Inflammatory macrophage (primary cell): ENCODE data around the gene NPIPA1.
A peak's percentile ranks its signal among the peaks of the same experiment; 100 is the strongest.
"Not testable (repeated sequence)": the region's sequence is repeated elsewhere in the genome, so short reads cannot be mapped to it uniquely, and the experiment has no call there.

Experiments used
- DNase-seq, 2 donors: peaks; one replicate each; pipeline ENCODE4 v3.0.0-alpha.2; 2020 to 2022
- total RNA-seq, 18 experiments: gene quantifications; one replicate each; lab custom pipeline; 2026; ENCODE audit warnings: mixed read lengths in 6 of 18, inconsistent platforms in 2 of 18; lab: John Stamatoyannopoulos, UW

NPIPA1 gene
- total RNA-seq, result 1.1 to 5.5 (median 2.7) reads per million in 18 experiments

DNA sequence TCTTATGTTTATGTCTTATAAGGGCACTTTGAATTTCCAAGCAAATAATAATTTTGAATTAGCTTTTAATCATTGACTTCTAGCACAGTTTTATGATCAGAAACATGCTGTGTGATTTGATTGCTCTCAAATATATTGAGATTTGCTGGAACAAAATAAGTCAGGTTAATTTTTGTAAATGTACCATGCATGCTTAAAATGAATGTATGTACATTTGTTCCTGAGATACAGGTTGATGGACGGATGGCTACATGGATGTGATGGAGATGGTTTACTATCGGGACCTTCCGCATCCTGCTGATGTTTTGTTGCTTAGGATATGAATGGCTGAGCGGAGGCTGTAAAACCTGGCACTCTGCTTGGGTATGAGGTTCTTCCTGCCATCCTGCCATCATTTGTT, at the start of gene NPIPA1:
NPIPA1 (plus strand) TSS at position 301 of the 400 bp plus-strand sequence; CDS start at position 301, 0 bp downstream.
- not testable (repeated sequence) for DNase-seq

DNA sequence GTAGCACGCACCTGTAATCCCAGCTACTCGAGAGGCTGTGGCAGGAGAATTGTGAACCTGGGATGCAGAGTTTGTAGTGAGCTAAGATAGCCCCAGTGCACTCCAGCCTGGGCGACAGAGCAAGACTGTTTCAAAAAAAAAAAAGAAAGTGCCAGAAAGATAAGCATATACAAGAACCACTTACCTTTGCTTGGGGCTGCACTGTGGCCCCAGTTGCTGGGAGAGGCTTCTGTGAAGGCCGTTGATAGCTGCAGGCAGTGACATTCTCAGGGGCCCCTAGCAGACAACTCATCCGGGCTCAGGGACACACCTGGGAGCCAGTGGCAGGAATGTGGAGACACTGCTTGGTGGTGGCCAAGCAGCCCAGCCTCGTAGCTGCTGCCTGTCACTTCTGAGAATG, 45.1 kb upstream of the NPIPA1 start:
- DNase-seq, result not testable (repeated sequence)

DNA sequence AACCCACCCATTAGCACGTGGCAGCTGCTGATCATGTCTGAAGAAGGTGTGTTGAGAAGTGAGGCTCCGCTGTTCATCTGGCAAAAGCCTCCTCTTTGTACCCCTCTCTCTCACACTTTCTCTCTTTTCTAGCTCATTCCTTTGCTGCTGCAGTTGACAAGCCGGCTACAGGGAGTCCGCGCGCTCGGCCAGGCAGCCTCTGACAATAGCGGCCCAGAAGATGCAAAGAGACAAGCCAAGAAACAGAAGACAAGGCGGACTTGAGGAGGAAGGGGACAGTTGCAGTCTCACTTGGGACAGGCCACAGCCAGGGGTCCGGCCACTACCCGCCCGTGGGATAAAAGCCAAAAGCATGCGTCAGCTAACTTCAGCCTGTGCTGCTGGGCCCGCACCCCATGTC, 41.9 kb upstream of the NPIPA1 start:
- not testable (repeated sequence) for DNase-seq

DNA sequence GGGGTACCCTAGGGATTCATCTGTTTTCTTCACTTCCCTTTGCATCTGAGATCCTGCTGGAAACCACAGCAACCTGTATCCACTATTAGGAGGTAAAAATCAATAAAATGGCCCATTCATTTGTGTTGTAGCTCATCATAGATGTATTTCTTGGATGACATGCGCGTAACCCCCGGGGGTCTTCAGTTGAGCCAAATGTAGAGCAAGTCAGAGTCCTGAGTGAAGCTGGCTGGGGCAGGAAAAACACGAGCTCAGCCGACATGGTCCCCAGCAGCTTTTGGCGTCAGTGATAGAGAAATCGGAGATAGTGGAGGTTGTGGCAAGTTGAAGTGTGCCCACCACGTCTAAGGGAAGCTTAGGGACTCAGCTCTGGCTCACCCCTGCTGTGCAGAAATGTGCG, 41.2 kb upstream of the NPIPA1 start:
- DNase-seq, result not testable (repeated sequence)

DNA sequence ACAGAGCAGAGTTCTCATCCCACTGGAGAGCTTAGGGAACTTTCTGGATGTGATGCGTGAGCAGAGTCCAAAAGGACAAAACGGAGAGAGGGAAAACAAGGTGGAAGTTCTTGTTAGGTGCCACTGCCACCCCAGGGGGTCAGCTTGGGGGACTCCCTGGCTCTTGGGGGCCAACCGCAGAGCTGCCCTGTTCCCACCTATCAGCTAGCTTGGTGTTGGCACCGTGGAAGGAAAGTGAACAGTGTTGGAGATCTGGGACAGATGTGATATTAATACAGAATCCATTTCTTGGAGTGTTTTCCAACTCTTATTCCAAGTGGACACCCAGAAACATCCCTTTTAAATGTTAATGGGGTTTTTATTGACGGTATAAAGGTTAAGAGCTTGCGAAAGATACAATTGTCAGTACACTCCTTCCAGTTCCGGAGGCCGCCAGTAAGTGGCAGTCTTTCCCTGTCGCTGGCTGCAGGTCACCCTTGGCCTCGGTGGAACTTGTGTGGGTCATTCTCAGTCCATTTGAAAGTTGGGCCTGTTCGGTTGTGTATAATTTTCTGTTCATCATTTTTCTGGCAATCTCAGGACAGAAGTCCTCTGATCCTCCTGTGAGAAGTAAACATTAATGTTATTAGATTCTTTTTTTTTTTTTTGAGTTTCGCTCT, 40.1 kb upstream of the NPIPA1 start:
- DNase-seq, result not testable (repeated sequence)

DNA sequence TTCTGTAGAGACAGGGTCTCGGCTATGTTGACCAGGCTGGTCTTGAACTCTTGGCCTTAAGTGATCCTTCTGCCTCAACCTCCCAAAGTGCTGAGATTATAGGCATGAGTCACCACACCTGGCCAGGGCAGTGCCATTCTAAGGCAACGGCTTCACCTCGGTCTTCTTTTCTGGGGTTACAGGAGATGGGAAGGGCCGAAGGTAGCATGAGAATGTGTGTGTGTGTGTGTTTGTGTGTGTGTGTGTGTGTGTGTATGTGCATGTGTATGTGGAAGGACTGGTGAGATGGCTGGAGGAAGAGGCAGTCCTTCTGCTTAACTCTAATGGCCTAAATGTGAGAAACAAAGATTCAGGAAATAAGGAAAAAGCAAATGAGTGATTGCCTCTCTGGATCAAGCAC, 39.1 kb upstream of the NPIPA1 start:
- DNase-seq, result not testable (repeated sequence)

DNA sequence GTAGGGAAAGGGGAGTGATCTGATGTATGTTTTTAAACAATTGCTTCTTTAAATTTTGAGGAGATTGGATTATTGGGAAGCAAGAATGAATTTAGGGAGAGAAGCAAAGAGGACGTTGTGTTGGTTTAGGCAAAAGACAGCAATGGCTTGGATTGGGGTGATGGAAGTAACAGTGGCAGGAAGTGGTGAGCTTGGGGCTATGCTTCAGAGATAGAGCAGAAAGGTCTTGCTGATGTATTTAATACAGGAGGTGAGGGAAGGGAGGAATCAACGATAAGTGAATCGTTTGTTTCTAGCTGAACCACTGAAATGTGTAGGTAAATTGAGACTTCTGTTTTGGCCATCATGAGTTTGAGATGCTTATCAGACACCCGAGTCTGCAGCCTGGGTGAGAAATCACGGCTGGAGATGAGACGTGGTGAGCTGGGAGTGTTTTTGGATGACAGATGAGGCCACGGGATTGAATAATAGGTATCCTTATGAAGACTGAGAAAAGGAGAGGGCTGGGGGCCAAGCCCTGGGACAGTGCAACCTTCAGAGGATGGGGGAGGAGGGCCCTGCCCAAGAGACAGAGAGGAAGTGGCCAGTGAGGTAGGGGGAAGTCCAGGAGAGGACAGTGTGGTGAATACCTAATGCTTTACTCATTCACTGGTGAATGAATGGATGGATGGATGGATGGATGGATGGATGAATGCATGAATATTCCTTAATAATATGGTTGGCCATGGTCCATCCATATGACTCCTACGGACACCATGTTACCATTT, 33.9 kb upstream of the NPIPA1 start:
- DNase-seq, result not testable (repeated sequence)

DNA sequence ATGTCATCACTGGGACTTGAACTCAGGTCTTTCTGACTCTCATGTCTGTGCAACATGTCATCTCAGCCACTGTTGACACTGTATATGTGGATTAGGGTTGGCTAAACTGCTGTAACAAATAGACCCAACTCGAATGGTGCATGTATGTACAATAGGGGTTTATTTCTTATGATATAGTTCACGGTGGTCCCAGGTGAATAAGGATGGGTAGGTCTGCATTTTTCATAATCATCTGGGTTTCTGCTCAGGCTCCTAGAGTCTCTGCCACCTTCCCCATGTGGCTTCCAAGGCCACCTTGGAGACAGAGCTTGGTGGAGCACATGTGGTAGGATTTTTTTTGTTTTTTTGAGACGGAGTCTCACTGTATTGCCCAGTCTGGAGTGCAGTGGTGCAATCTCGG, 27.5 kb upstream of the NPIPA1 start:
- not testable (repeated sequence) for DNase-seq

DNA sequence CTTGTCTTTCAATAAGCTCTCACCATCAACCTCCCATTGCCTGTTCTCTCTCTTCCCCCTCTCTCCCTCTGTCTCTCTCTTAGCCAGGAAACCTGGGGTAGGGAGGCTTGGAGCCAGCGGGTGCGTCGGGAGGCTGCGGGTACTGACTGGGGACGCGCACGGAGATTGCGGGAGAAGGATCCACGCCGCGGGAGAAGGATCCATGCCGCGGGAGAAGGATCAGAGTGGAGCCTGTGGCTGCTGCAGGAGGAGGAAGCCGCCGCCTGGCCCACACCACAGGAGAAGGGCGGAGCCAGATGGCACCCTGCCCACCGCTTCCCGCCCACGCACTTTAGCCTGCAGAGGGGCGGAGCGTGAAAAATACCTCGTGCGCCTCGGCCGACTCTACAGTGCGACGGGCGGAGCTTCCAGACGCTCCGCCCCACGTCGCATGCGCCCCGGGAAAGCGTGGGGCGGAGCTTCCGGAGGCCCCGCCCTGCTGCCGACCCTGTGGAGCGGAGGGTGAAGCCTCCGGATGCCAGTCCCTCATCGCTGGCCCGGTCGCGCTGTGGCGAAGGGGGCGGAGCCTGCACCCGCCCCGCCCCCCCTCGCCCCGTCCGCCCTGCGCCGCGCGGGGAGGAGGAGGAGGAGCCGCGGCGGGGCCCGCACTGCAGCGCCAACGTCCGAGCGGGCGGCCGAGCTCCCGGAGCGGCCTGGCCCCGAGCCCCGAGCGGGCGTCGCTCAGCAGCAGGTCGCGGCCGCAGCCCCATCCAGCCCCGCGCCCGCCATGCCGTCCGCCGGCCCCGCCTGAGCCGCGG, 26.2 kb upstream of the NPIPA1 start:
- DNase-seq, result not testable (repeated sequence)

DNA sequence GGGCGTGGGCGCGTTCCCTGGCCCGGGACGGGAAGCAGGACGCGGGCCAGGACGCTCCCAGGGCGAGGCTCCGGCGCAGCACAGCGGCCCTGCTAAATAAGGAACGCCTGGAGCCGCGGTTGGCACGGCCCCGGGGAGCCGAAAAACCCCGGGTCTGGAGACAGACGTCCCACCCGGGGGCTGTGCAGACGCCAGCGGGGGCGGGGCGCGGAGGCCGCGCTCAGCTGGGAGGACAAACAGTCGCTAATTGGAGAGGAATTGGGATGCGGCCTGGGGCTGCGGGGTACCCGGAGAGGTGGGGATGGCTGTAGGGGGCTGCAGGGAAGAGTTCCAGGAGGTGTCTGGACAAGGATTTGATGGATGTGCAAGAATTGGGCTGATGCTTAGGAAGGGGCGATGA, 25.3 kb upstream of the NPIPA1 start:
- not testable (repeated sequence) for DNase-seq

DNA sequence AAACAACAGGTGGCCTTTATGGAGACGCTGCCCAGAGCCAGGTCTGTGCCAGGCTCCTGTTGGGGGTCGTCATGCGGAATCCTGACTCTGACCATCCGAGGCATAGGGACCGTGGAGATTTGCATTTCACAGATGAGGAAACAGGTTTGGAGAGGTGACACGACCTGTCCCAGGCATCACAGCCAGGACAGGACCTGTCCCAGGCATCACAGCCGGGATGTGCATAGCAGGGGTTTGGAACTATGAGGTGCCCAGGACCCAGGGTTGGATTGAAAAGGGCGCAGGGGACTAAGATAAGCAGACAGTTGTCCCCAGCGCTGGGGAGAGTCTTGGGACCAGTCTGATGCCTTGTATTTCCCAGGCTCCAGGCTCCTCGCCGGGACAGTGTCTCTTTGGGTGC, 24.7 kb upstream of the NPIPA1 start:
- not testable (repeated sequence) for DNase-seq

DNA sequence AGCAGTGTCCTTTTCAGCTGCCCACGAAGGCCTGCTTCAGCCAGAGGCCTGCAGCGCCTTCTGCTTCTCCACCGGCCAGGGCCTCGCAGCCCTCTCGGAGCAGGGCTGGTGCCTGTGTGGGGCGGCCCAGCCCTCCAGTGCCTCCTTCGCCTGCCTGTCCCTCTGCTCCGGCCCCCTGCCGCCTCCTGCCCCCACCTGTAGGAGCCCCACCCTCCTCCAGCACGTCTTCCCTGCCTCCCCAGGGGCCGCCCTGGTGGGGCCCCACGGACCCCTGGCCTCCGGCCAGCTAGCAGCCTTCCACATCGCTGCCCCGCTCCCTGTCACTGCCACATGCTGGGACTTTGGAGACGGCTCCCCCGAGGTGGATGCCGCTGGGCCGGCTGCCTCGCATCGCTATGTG, 18.7 kb upstream of the NPIPA1 start:
- DNase-seq, result not testable (repeated sequence)

DNA sequence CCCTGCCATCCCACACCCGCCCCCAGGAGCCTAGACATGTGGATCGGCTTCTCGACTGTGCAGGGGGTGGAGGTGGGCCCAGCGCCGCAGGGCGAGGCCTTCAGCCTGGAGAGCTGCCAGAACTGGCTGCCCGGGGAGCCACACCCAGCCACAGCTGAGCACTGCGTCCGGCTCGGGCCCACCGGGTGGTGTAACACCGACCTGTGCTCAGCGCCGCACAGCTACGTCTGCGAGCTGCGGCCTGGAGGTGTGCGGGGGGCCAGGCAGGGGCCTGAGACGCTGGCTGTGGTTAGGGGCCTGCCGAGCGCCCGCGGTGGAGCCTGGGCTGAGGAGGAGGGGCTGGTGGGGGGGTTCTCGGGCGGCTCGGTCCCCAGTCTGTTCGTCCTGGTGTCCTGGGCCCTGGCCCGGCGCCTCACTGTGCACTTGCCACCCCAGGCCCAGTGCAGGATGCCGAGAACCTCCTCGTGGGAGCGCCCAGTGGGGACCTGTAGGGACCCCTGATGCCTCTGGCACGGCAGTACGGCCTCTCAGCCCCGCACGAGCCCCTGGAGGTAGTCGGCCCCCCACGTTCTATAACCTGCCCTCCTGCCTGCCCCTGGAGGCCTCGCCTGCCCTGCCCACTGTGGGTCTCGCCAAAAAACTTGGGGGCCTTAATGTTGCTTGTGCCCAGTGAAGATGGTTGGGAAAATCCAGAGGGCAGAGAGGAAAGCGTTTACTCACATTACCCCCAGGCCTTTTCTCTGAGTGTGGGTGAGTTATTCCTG, 17.2 kb upstream of the NPIPA1 start:
- DNase-seq, result not testable (repeated sequence)

DNA sequence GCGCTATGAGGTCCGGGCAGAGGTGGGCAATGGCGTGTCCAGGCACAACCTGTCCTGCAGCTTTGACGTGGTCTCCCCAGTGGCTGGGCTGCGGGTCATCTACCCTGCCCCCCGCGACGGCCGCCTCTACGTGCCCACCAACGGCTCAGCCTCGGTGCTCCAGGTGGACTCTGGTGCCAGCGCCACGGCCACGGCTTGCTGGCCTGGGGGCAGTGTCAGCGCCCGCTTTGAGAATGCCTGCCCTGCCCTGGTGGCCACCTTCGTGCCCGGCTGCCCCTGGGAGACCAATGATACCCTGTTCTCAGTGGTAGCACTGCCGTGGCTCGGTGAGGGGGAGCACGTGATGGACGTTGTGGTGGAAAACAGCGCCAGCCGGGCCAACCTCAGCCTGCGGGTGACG, 15.0 kb upstream of the NPIPA1 start:
- not testable (repeated sequence) for DNase-seq

DNA sequence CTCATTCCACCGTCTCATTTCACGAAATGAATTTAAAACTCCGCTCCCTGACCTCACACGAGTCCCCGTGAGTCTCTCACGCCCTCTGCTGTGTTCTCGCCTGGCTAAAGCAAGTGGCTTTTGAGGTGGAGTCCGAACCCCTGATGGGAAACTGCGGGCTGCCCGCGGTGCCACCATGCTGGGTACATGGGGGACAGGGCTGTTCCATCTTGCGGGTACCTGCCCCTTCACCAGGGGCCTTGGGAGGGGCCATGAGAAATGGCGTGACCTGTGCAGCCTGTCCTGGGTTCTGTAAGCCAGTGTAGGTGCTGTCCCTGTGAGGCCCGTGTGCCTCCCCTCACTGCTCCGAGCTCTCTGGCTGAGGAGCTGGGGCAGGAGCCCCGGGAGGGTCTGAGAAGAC, 14.3 kb upstream of the NPIPA1 start:
- not testable (repeated sequence) for DNase-seq

DNA sequence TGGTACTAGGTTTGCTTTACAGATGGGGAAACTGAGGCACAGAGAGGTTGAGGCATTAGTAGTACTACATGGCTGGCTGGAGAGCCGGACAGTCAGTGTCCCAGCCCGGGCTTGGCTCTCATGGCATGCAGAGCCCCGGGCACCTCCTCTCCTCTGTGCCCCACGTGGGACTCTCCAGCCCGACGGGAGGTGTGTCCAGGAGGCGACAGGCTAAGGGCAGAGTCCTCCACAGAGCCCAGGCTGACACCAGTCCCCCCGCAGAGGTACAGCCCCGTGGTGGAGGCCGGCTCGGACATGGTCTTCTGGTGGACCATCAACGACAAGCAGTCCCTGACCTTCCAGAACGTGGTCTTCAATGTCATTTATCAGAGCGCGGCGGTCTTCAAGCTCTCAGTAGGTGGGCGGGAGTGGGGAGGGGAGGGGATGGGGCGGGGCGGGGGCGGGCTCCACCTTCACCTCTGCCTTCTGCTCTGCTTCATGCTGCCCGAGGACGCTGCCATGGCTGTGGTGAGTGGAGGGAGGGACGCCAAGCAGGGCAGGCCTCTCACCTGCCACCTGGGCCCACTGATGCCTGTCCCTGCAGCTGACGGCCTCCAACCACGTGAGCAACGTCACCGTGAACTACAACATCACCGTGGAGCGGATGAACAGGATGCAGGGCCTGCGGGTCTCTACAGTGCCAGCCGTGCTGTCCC, 13.7 kb upstream of the NPIPA1 start:
- DNase-seq, result not testable (repeated sequence)

DNA sequence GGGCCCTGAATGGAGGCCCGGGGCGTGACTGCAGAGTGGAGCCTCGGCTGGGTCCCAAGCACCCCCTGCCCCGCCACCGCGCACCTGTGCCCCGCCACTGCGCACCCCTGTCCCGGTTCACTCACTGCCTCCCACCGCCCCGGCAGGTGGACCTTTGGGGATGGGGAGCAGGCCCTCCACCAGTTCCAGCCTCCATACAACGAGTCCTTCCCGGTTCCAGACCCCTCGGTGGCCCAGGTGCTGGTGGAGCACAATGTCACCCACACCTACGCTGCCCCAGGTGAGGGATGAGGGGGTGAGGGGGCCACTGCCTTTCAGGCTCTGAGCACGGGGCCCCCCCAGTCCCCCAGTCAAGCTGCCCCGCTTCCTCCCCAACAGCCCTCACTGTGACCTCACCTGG, 12.9 kb upstream of the NPIPA1 start:
- not testable (repeated sequence) for DNase-seq

DNA sequence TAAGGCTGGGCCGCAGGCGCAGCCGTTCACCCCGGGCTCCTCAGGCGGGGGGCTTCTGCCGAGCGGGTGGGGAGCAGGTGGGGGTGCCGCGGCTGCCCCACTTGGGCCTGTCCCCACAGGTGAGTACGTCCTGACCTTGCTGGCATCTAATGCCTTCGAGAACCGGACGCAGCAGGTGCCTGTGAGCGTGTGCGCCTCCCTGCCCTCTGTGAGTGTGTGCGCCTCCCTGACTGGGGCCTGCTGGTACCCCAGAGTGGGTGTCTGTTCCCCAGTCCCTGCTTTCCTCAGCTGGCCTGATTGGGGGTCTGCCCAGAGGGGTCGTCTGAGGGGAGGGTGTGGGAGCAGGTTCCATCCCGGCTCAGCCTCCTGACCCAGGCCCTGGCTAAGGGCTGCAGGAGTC, 12.3 kb upstream of the NPIPA1 start:
- not testable (repeated sequence) for DNase-seq

DNA sequence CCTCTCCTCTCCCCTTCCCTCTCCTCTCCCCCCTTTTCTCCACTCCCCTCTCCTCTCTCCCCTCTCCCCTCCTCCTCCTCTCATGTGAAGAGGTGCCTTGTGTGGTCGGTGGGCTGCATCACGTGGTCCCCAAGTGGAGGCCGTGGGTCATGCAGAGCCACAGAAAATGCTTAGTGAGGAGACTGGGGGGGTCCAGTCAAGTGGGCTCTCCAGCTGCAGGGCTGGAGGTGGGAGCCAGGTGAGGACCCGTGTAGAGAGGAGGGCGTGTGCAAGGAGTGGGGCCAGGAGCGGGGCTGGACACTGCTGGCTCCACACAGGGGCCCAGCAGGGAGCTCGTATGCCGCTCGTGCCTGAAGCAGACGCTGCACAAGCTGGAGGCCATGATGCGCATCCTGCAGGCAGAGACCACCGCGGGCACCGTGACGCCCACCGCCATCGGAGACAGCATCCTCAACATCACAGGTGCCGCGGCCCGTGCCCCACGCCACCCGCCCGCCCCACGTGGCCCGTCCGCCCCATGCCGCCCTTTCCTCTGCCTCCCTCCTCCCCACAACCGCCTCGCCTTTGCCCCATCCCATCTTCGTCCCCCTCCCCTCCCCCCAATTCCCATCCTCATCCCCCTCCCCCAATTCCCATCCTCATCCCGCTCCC, 9.1 kb upstream of the NPIPA1 start:
- DNase-seq, result peak in 1 of 2 donors; percentile 1

DNA sequence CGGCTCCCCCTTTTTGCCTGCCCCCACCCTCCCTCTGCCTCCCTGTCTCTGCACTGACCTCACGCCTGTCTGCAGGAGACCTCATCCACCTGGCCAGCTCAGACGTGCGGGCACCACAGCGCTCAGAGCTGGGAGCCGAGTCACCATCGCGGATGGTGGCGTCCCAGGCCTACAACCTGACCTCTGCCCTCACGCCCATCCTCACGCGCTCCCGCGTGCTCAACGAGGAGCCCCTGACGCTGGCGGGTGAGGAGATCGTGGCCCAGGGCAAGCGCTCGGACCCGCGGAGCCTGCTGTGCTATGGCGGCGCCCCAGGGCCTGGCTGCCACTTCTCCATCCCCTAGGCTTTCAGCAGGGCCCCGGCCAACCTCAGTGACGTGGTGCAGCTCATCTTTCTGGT, 8.1 kb upstream of the NPIPA1 start:
- not testable (repeated sequence) for DNase-seq

DNA sequence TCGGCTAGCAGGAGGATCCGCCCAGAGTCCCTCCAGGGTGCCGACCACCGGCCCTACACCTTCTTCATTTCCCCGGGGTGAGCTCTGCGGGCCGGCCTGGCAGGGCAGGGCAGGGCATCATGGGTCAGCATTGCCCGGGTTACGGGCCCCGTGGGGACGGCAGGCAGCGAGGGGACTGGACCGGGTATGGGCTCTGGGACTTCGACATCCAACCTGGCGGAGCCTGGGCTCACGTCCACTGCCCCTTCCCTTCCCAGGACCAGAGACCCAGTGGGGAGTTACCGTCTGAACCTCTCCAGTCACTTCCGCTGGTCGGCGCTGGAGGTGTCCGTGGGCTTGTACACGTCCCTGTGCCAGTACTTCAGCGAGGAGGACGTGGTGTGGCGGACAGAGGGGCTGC, 7.0 kb upstream of the NPIPA1 start:
- DNase-seq, result not testable (repeated sequence)
